Activated CD8-positive, alpha-beta T cell treated with anti-CD3 and anti-CD28 coated beads, Interleukin-2, amount 10 ng/mL, durations not matched to agents 7 days and 5 days (primary cell): Measurements from ENCODE around the gene PRKCG. TPM values are rescaled to one million over a fixed set of nuclear protein-coding genes. Genes with fewer than 3 reads are reported as not detected.
"Not testable (repeated sequence)": the region's sequence is repeated elsewhere in the genome, so short reads cannot be mapped to it uniquely, and the experiment has no call there.

Experiments
- ATAC-seq: fragments of 150-1000 bp; cut with Tn5 transposase; one replicate; pipeline ENCODE4 v1.10.0; 2021; ENCODE audit warnings: moderate library complexity
- CTCF ChIA-PET: fragments of 350-600 bp; sonication (Branson Sonifier 250); formaldehyde crosslinking; loops from one replicate; lab custom pipeline; 2021; ENCODE audit warnings: antibody characterized with exemption; lab: Charles Lee
- POLR2A ChIA-PET: fragments of 350-600 bp; sonication (Branson Sonifier 250); formaldehyde crosslinking; loops from one replicate; lab custom pipeline; 2021; ENCODE audit warnings: antibody characterized with exemption; lab: Charles Lee
- DNase-seq: peaks from one replicate; pipeline ENCODE4 v3.0.0-alpha.2; 2020
- H3K27ac Mint-ChIP-seq: one replicate; pipeline ENCODE4 v1.8.0; 2021; ENCODE audit warnings: mild to moderate bottlenecking, mixed read lengths
- H3K27me3 Mint-ChIP-seq: one replicate; pipeline ENCODE4 v1.8.0; 2021; ENCODE audit warnings: low read depth, mixed read lengths
- H3K36me3 Mint-ChIP-seq: one replicate; pipeline ENCODE4 v1.8.0; 2021; ENCODE audit warnings: low read depth, mixed read lengths
- H3K4me1 Mint-ChIP-seq: one replicate; pipeline ENCODE4 v1.8.0; 2021; ENCODE audit warnings: low read depth, mixed read lengths
- H3K4me3 Mint-ChIP-seq: one replicate; pipeline ENCODE4 v1.8.0; 2021; ENCODE audit warnings: mild to moderate bottlenecking, mixed read lengths
- H3K9me3 Mint-ChIP-seq: one replicate; pipeline ENCODE4 v1.8.0; 2022; ENCODE audit warnings: mixed read lengths; ENCODE audit not compliant: insufficient read depth
- total RNA-seq, 2 experiments: library from RNA; stranded (reverse); gene quantifications; one replicate each; pipeline ENCODE4 v1.2.3, GENCODE V29; 2021

PRKCG gene
- not detected for total RNA-seq

- ATAC-seq = peak; percentile 34
- H3K27me3 Mint-ChIP-seq = peaks cover 25% of the 10 kb centered on the region
- no peaks in the 10 kb centered on the region for H3K9me3 Mint-ChIP-seq
- POLR2A ChIA-PET = interaction anchor here (0.8 to 1.0 kb wide), 2 partner anchors 9 to 11 kb away, joined by 3 to 4 read pairs; no protein-coding TSS in a partner anchor
- no peak within 1 kb of the TSS for H3K4me3 Mint-ChIP-seq
- DNase-seq = peak; percentile 68
- peaks cover 6% of the 10 kb centered on the region for H3K36me3 Mint-ChIP-seq
- CTCF ChIA-PET = interaction anchor here (1.1 to 2.3 kb wide), 7 partner anchors 10 to 30 kb away, joined by 3 to 10 read pairs (median 4); partner anchors contain the start of gene MYADM
- peaks cover 26% of the 10 kb centered on the region for H3K4me1 Mint-ChIP-seq
- no peak within 1 kb of the TSS for H3K27ac Mint-ChIP-seq
These were observed at the start of gene PRKCG for GRCh38 chr19:53881482-53882390. PRKCG (plus strand) TSS chr19:53882197; CDS start chr19:53882495, 298 bp downstream.

GRCh38 chr19:53832861-53833260, 49.1 kb upstream of the PRKCG start:
- H3K4me1 Mint-ChIP-seq, ATAC-seq, H3K9me3 Mint-ChIP-seq, H3K4me3 Mint-ChIP-seq, POLR2A ChIA-PET, CTCF ChIA-PET, H3K36me3 Mint-ChIP-seq, DNase-seq, H3K27ac Mint-ChIP-seq: not testable (repeated sequence)
- peaks cover 21% of the 10 kb centered on the region for H3K27me3 Mint-ChIP-seq

- ATAC-seq, DNase-seq, CTCF ChIA-PET, H3K4me3 Mint-ChIP-seq, H3K4me1 Mint-ChIP-seq, H3K27ac Mint-ChIP-seq, POLR2A ChIA-PET, H3K9me3 Mint-ChIP-seq, H3K36me3 Mint-ChIP-seq, H3K27me3 Mint-ChIP-seq: not testable (repeated sequence)
These were observed 43.6 kb upstream of the PRKCG start for GRCh38 chr19:53838446-53838845.

- H3K27ac Mint-ChIP-seq, H3K27me3 Mint-ChIP-seq, DNase-seq, H3K9me3 Mint-ChIP-seq, POLR2A ChIA-PET, H3K4me3 Mint-ChIP-seq, H3K4me1 Mint-ChIP-seq, H3K36me3 Mint-ChIP-seq, CTCF ChIA-PET, ATAC-seq: not testable (repeated sequence)
These were observed 41.8 kb upstream of the PRKCG start for GRCh38 chr19:53840241-53840640.

GRCh38 chr19:53840914-53841313, 41.1 kb upstream of the PRKCG start:
- POLR2A ChIA-PET, ATAC-seq, H3K9me3 Mint-ChIP-seq, H3K27me3 Mint-ChIP-seq, H3K4me3 Mint-ChIP-seq, DNase-seq, H3K36me3 Mint-ChIP-seq, H3K4me1 Mint-ChIP-seq, H3K27ac Mint-ChIP-seq: not testable (repeated sequence)
- CTCF ChIA-PET = interaction anchor here (0.6 to 1.3 kb wide), 7 partner anchors 10 to 257 kb away, joined by 3 to 10 read pairs (median 4); no protein-coding TSS in a partner anchor

GRCh38 chr19:53844849-53845246, 37.1 kb upstream of the PRKCG start:
- ATAC-seq (no peak), DNase-seq (no peak)
- Mint-ChIP-seq H3K27ac (no peak overlapping the region), H3K27me3 (peaks cover 14% of the 10 kb centered on the region), H3K9me3 (no peaks in the 10 kb centered on the region), H3K4me1 (peaks cover 7% of the 10 kb centered on the region), H3K4me3 (no peak overlapping the region), H3K36me3 (no peaks in the 10 kb centered on the region)
- ChIA-PET CTCF (no interaction called here), POLR2A (no interaction called here)

- CTCF ChIA-PET = interaction anchor here (2.1 kb wide), 1 partner anchor 177 kb away, joined by 5 read pairs; no protein-coding TSS in a partner anchor
- Mint-ChIP-seq H3K27ac (no peak overlapping the region), H3K4me3 (no peak overlapping the region), H3K4me1 (peaks cover 8% of the 10 kb centered on the region), H3K27me3 (peaks cover 20% of the 10 kb centered on the region), H3K36me3 (no peaks in the 10 kb centered on the region), H3K9me3 (no peaks in the 10 kb centered on the region)
- ATAC-seq (no peak), DNase-seq (no peak)
- POLR2A ChIA-PET = no interaction called here
These were observed 34.4 kb upstream of the PRKCG start for GRCh38 chr19:53847555-53847954.

GRCh38 chr19:53849237-53849676, 32.7 kb upstream of the PRKCG start:
- Mint-ChIP-seq H3K27me3 (peaks cover 20% of the 10 kb centered on the region), H3K4me3 (no peak overlapping the region), H3K4me1 (peaks cover 17% of the 10 kb centered on the region), H3K9me3 (no peaks in the 10 kb centered on the region), H3K36me3 (no peaks in the 10 kb centered on the region), H3K27ac (no peak overlapping the region)
- ATAC-seq (no peak), DNase-seq (no peak)
- CTCF ChIA-PET = interaction anchor here (1.0 to 1.8 kb wide), 2 partner anchors 174 to 181 kb away, joined by 4 read pairs; no protein-coding TSS in a partner anchor
- POLR2A ChIA-PET = no interaction called here

- ChIA-PET CTCF (interaction anchor here (0.7 to 2.7 kb wide), 12 partner anchors 11 to 1226 kb away, joined by 3 to 16 read pairs (median 4); partner anchors contain the start of genes MYADM and PRKCG), POLR2A (interaction anchor here (0.9 kb wide), 1 partner anchor 12 kb away, joined by 4 read pairs; no protein-coding TSS in a partner anchor)
- H3K27me3 Mint-ChIP-seq = peaks cover 11% of the 10 kb centered on the region
- peak; percentile 32 for DNase-seq
- H3K9me3 Mint-ChIP-seq = no peaks in the 10 kb centered on the region
- H3K4me1 Mint-ChIP-seq = peaks cover 20% of the 10 kb centered on the region
- no peak overlapping the region for H3K27ac Mint-ChIP-seq
- H3K36me3 Mint-ChIP-seq = no peaks in the 10 kb centered on the region
- peak; percentile 53 for ATAC-seq
- no peak overlapping the region for H3K4me3 Mint-ChIP-seq
These were observed 28.3 kb upstream of the PRKCG start for GRCh38 chr19:53853707-53854106.

- DNase-seq (no peak), ATAC-seq (no peak)
- H3K4me1 Mint-ChIP-seq = peaks cover 21% of the 10 kb centered on the region
- no peaks in the 10 kb centered on the region for H3K27me3 Mint-ChIP-seq
- no peak overlapping the region for H3K4me3 Mint-ChIP-seq
- no peaks in the 10 kb centered on the region for H3K9me3 Mint-ChIP-seq
- peaks cover 3% of the 10 kb centered on the region for H3K36me3 Mint-ChIP-seq
- ChIA-PET CTCF (interaction anchor here (1.2 kb wide), 1 partner anchor 11 kb away, joined by 3 read pairs; no protein-coding TSS in a partner anchor), POLR2A (no interaction called here)
- H3K27ac Mint-ChIP-seq = no peak overlapping the region
These were observed 17.6 kb upstream of the PRKCG start for GRCh38 chr19:53864308-53864836.

- ATAC-seq (no peak), DNase-seq (no peak)
- Mint-ChIP-seq H3K36me3 (peaks cover 8% of the 10 kb centered on the region), H3K4me1 (peaks cover 24% of the 10 kb centered on the region), H3K4me3 (peak overlapping the region; percentile 97), H3K9me3 (no peaks in the 10 kb centered on the region), H3K27me3 (no peaks in the 10 kb centered on the region), H3K27ac (peak overlapping the region; percentile 94)
- CTCF ChIA-PET = interaction anchor here (0.9 to 2.5 kb wide), 6 partner anchors 12 to 164 kb away, joined by 3 to 16 read pairs (median 4); partner anchors contain the start of gene PRKCG
- POLR2A ChIA-PET = interaction anchor here (0.8 to 2.1 kb wide), 4 partner anchors 9 to 19 kb away, joined by 4 to 6 read pairs (median 4); no protein-coding TSS in a partner anchor
These were observed 16.5 kb upstream of the PRKCG start for GRCh38 chr19:53865523-53865917.
